Measurements from ENCODE around the gene ERBB2. TPM values are rescaled to one million over a fixed set of nuclear protein-coding genes. Genes with fewer than 3 reads are reported as not detected.
"Not testable (repeated sequence)": the region's sequence is repeated elsewhere in the genome, so short reads cannot be mapped to it uniquely, and the experiment has no call there.

ERBB2 gene
- polyA plus RNA-seq, 4 donors, result 173 to 226 (median 187) TPM

GRCh38 chr17:39740357-39741111 lies 40.7 kb downstream of the ERBB2 start:
- no peak for DNase-seq (ENCODE audit: low read depth in 4 of 4, low spot score in 2 of 4)

- DNase-seq (ENCODE audit: low read depth in 4 of 4, low spot score in 2 of 4), result no peak
Observed at GRCh38 chr17:39742126-39742855, 42.4 kb downstream of the ERBB2 start.

GRCh38 chr17:39742856-39743436 lies 43.1 kb downstream of the ERBB2 start:
- DNase-seq (ENCODE audit: low read depth in 4 of 4, low spot score in 2 of 4), result no peak

GRCh38 chr17:39744075-39744835 lies 44.4 kb downstream of the ERBB2 start:
- no peak for DNase-seq (ENCODE audit: low read depth in 4 of 4, low spot score in 2 of 4)

GRCh38 chr17:39744836-39745215 lies 45.0 kb downstream of the ERBB2 start:
- DNase-seq (ENCODE audit: low read depth in 4 of 4, low spot score in 2 of 4), result no peak

GRCh38 chr17:39745335-39746144 lies 45.7 kb downstream of the ERBB2 start:
- no peak for DNase-seq (ENCODE audit: low read depth in 4 of 4, low spot score in 2 of 4)

GRCh38 chr17:39746145-39746461 lies 46.2 kb downstream of the ERBB2 start:
- no peak for DNase-seq (ENCODE audit: low read depth in 4 of 4, low spot score in 2 of 4)

GRCh38 chr17:39747745-39748144 lies 47.9 kb downstream of the ERBB2 start:
- DNase-seq (ENCODE audit: low read depth in 4 of 4, low spot score in 2 of 4), result no peak

GRCh38 chr17:39748444-39749034 lies 48.7 kb downstream of the ERBB2 start:
- not testable (repeated sequence) for DNase-seq (ENCODE audit: low read depth in 4 of 4, low spot score in 2 of 4)

GRCh38 chr17:39750131-39751015 lies 50.5 kb downstream of the ERBB2 start:
- no peak for DNase-seq (ENCODE audit: low read depth in 4 of 4, low spot score in 2 of 4)

- DNase-seq (ENCODE audit: low read depth in 4 of 4, low spot score in 2 of 4), result no peak
Observed at GRCh38 chr17:39751016-39751543, 51.2 kb downstream of the ERBB2 start.

GRCh38 chr17:39751637-39752036 lies 51.8 kb downstream of the ERBB2 start:
- no peak for DNase-seq (ENCODE audit: low read depth in 4 of 4, low spot score in 2 of 4)

- no peak for DNase-seq (ENCODE audit: low read depth in 4 of 4, low spot score in 2 of 4)
Observed at GRCh38 chr17:39752241-39752881, 52.5 kb downstream of the ERBB2 start.

- DNase-seq (ENCODE audit: low read depth in 4 of 4, low spot score in 2 of 4), result no peak
Observed at GRCh38 chr17:39753514-39754160, 53.8 kb downstream of the ERBB2 start.

GRCh38 chr17:39754161-39754957 lies 54.5 kb downstream of the ERBB2 start:
- no peak for DNase-seq (ENCODE audit: low read depth in 4 of 4, low spot score in 2 of 4)

GRCh38 chr17:39754958-39755553 lies 55.2 kb downstream of the ERBB2 start:
- DNase-seq (ENCODE audit: low read depth in 4 of 4, low spot score in 2 of 4), result no peak
